Renal pelvis (tissue), 4 donors: ENCODE measurements around the gene PHGDH. TPM values are rescaled to one million over a fixed set of nuclear protein-coding genes. Genes with fewer than 3 reads are reported as not detected.

ENCODE experiments used
- DNase-seq: peaks from one replicate; pipeline ENCODE4 v3.0.0-alpha.2; 2013
- polyA plus RNA-seq, 3 donors: library from polyadenylated mRNA; unstranded; fragments of 120-200 nt; gene quantifications; one replicate each; pipeline ENCODE4 v1.2.1, GENCODE V29; 2013; ENCODE audit not compliant: insufficient read length in 3 of 3

The PHGDH gene
- polyA plus RNA-seq, 3 donors = 269 to 281 (median 271) TPM

GRCh38 chr1:119748040-119748439 is 36.3 kb downstream of the PHGDH start:
- no peak for DNase-seq

- DNase-seq = no peak
These were observed 40.9 kb downstream of the PHGDH start for GRCh38 chr1:119752592-119752991.

- DNase-seq = no peak
These were observed 46.9 kb downstream of the PHGDH start for GRCh38 chr1:119758584-119758983.

GRCh38 chr1:119762409-119762808 is 50.7 kb downstream of the PHGDH start:
- no peak for DNase-seq

- no peak for DNase-seq
These were observed 51.2 kb downstream of the PHGDH start for GRCh38 chr1:119762953-119763352.

GRCh38 chr1:119764220-119764619 is 52.5 kb downstream of the PHGDH start:
- no peak for DNase-seq

- no peak for DNase-seq
These were observed 54.6 kb downstream of the PHGDH start for GRCh38 chr1:119766374-119766794.

- no peak for DNase-seq
These were observed 55.8 kb downstream of the PHGDH start for GRCh38 chr1:119767486-119767885.

- DNase-seq = no peak
These were observed 57.0 kb downstream of the PHGDH start, which contains the start of gene HMGCS2 for GRCh38 chr1:119768778-119769177. Gene HMGCS2, minus strand, starts transcription at chr1:119768905. Its CDS starts 61 bp downstream, at chr1:119768844.

GRCh38 chr1:119771016-119771415 is 59.3 kb downstream of the PHGDH start:
- DNase-seq = no peak

GRCh38 chr1:119771770-119772169 is 60.0 kb downstream of the PHGDH start:
- DNase-seq = no peak

- DNase-seq = no peak
These were observed 60.6 kb downstream of the PHGDH start for GRCh38 chr1:119772298-119772697.

GRCh38 chr1:119773711-119774241 is 62.0 kb downstream of the PHGDH start:
- DNase-seq = peak; percentile 62

GRCh38 chr1:119774746-119775490 is 63.2 kb downstream of the PHGDH start:
- no peak for DNase-seq

- no peak for DNase-seq
These were observed 66.6 kb downstream of the PHGDH start for GRCh38 chr1:119778359-119778758.

- no peak for DNase-seq
These were observed 67.3 kb downstream of the PHGDH start for GRCh38 chr1:119778886-119779560.

GRCh38 chr1:119779869-119780356 is 68.2 kb downstream of the PHGDH start:
- DNase-seq = peak; percentile 51

GRCh38 chr1:119781434-119782210 is 69.9 kb downstream of the PHGDH start:
- DNase-seq = no peak

- DNase-seq = no peak
These were observed 71.0 kb downstream of the PHGDH start for GRCh38 chr1:119782631-119783325.

GRCh38 chr1:119783354-119784185 is 71.8 kb downstream of the PHGDH start:
- DNase-seq = no peak
